Measurements from ENCODE around the gene PHF19. TPM values are rescaled to one million over a fixed set of nuclear protein-coding genes. Genes with fewer than 3 reads are reported as not detected.
A peak's percentile ranks its signal among the peaks of the same experiment; 100 is the strongest.

Gene PHF19
- total RNA-seq, 2 experiments from 2014 or later: 210 to 216 TPM

GRCh38 chr9:120904061-120904977 lies 27.3 kb upstream of the PHF19 start:
- Mint-ChIP-seq H3K27ac (peak overlapping the region; percentile 86), H3K4me1 (ENCODE audit: low read depth) (peaks cover 91% of the 10 kb centered on the region), H3K27me3 (no peaks in the 10 kb centered on the region), H3K9me3 (no peaks in the 10 kb centered on the region), H3K36me3 (ENCODE audit: low read depth) (peaks cover 88% of the 10 kb centered on the region), H3K4me3 (peak overlapping the region; percentile 20)
- TF ChIP-seq CTCF (IDR thresholded peaks at IDR 0.05): no peak
- ATAC-seq (peak; percentile 28), DNase-seq (peak; percentile 71)
- ChIA-PET POLR2A (interaction anchor here (1.1 to 67.1 kb wide), 3 partner anchors 8 to 51 kb away, joined by 4 to 2439 read pairs (median 2439); partner anchors contain the start of genes PHF19 and TRAF1), CTCF (interaction anchor here (0.9 to 2.0 kb wide), 6 partner anchors 15 to 149 kb away, joined by 3 to 6 read pairs (median 4); no protein-coding TSS in a partner anchor)
- intact Hi-C loops (cut with micrococcal nuclease): no loop called here

GRCh38 chr9:120902569-120903535 lies 25.9 kb upstream of the PHF19 start:
- intact Hi-C loops (cut with micrococcal nuclease): no loop called here
- Mint-ChIP-seq H3K9me3 (no peaks in the 10 kb centered on the region), H3K27me3 (no peaks in the 10 kb centered on the region), H3K27ac (peak overlapping the region; percentile 86), H3K4me3 (peak overlapping the region; percentile 13), H3K36me3 (ENCODE audit: low read depth) (peaks cover 88% of the 10 kb centered on the region), H3K4me1 (ENCODE audit: low read depth) (peaks cover 93% of the 10 kb centered on the region)
- no peak for TF ChIP-seq CTCF (IDR thresholded peaks at IDR 0.05)
- ATAC-seq (peak; percentile 2), DNase-seq (peak; percentile 42)
- POLR2A ChIA-PET: interaction anchor here (0.8 to 67.1 kb wide), 6 partner anchors 8 to 155 kb away, joined by 3 to 2439 read pairs (median 4); partner anchors contain the start of genes FBXW2, PHF19, PSMD5 and TRAF1
- CTCF ChIA-PET: interaction anchor here (1.1 to 2.0 kb wide), 5 partner anchors 10 to 34 kb away, joined by 3 to 6 read pairs (median 4); no protein-coding TSS in a partner anchor

GRCh38 chr9:120901755-120902568 lies 25.0 kb upstream of the PHF19 start:
- peak; percentile 1 for ATAC-seq
- peaks cover 92% of the 10 kb centered on the region for H3K4me1 Mint-ChIP-seq (ENCODE audit: low read depth)
- no peaks in the 10 kb centered on the region for H3K9me3 Mint-ChIP-seq
- peak overlapping the region; percentile 86 for H3K27ac Mint-ChIP-seq
- peaks cover 84% of the 10 kb centered on the region for H3K36me3 Mint-ChIP-seq (ENCODE audit: low read depth)
- intact Hi-C loops (cut with micrococcal nuclease): no loop called here
- POLR2A ChIA-PET: interaction anchor here (0.6 to 67.1 kb wide), 7 partner anchors 7 to 154 kb away, joined by 3 to 2439 read pairs (median 4); partner anchors contain the start of genes PHF19, PSMD5 and TRAF1
- TF ChIP-seq CTCF (IDR thresholded peaks at IDR 0.05): no peak
- DNase-seq: peak; percentile 65
- CTCF ChIA-PET: interaction anchor here (0.6 to 2.0 kb wide), 5 partner anchors 10 to 355 kb away, joined by 3 to 6 read pairs (median 5); no protein-coding TSS in a partner anchor
- no peaks in the 10 kb centered on the region for H3K27me3 Mint-ChIP-seq
- peak overlapping the region; percentile 20 for H3K4me3 Mint-ChIP-seq

- CTCF ChIA-PET: no interaction called here
- Mint-ChIP-seq H3K4me3 (no peak overlapping the region), H3K9me3 (no peaks in the 10 kb centered on the region), H3K27ac (peak overlapping the region; percentile 86), H3K27me3 (no peaks in the 10 kb centered on the region), H3K36me3 (ENCODE audit: low read depth) (peaks cover 79% of the 10 kb centered on the region), H3K4me1 (ENCODE audit: low read depth) (peaks cover 89% of the 10 kb centered on the region)
- intact Hi-C loops (cut with micrococcal nuclease): no loop called here
- TF ChIP-seq CTCF (IDR thresholded peaks at IDR 0.05): no peak
- peak; percentile 35 for DNase-seq
- POLR2A ChIA-PET: interaction anchor here (0.6 to 67.1 kb wide), 5 partner anchors 6 to 172 kb away, joined by 3 to 2439 read pairs (median 4); partner anchors contain the start of genes PHF19 and TRAF1
- no peak for ATAC-seq
Measured at GRCh38 chr9:120900824-120901223, 23.8 kb upstream of the PHF19 start.

Data from activated CD8-positive, alpha-beta T cell treated with anti-CD3 and anti-CD28 coated beads for 36 hours (primary cell).